GM12864 (cell line): ENCODE measurements around the gene THSD4.

ENCODE experiments used
- DNase-seq: peaks from one replicate; pipeline ENCODE4 v3.0.0-alpha.2; 2011; ENCODE audit warnings: low read depth
- H3K4me3 ChIP-seq: 2 replicates; pipeline ENCODE4 v1.5.1; 2011; ENCODE audit warnings: mild to moderate bottlenecking, low read depth, low read length, control low read depth
- TF ChIP-seq, protein P1 (sequence below): IDR thresholded peaks from 2 replicates; pipeline ENCODE4 v1.5.1; 2011; ENCODE audit warnings: low read depth, mild to moderate bottlenecking, moderate library complexity, low read length, control low read depth, inconsistent platforms; ENCODE audit errors: missing control alignments

Gene THSD4

DNA sequence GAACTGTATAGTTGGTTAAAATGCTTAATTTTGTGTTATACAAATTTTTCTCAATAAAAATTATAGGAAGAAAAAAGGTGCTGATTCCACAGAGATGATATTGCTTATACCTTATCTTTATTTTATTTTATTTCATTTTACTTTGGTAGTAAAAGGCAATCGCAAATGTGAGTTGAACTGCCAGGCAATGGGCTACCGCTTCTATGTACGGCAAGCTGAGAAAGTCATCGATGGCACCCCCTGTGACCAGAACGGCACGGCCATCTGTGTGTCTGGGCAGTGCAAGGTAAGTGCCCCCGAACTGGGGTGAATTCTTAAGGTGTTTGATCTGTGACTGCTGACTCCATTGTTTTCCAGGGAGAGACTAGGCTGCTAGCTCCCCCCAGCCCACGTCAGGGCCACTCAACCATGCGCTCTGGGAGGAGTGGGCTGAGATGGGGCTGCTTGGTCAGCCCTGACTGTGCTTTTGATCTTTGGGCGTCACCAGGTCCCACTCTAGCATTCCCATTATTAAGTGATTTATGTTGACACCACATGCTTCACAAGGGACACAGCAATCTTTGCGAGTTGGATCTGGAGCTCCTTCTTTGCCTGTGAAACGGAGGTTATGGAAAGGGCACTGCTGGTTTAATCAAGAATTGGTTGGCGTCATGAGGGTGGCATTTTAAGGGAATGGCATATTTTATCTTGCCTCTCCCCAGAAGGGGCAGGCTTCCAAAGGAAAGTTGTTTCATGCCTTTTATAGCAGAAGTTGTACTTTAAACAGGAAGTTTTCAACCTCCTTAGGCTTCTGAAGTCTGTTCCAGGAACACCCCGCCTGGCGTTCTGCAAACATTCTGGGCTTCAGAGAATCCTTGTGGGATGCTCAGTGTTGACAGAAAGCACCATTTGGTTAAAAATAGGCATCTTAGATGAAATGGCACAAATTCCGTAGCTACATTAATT, 296.5 kb downstream of the THSD4 start:
- no peak overlapping the region for H3K4me3 ChIP-seq
- TF ChIP-seq, protein P1, sequence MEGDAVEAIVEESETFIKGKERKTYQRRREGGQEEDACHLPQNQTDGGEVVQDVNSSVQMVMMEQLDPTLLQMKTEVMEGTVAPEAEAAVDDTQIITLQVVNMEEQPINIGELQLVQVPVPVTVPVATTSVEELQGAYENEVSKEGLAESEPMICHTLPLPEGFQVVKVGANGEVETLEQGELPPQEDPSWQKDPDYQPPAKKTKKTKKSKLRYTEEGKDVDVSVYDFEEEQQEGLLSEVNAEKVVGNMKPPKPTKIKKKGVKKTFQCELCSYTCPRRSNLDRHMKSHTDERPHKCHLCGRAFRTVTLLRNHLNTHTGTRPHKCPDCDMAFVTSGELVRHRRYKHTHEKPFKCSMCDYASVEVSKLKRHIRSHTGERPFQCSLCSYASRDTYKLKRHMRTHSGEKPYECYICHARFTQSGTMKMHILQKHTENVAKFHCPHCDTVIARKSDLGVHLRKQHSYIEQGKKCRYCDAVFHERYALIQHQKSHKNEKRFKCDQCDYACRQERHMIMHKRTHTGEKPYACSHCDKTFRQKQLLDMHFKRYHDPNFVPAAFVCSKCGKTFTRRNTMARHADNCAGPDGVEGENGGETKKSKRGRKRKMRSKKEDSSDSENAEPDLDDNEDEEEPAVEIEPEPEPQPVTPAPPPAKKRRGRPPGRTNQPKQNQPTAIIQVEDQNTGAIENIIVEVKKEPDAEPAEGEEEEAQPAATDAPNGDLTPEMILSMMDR = no peak
- no peak for DNase-seq

DNA sequence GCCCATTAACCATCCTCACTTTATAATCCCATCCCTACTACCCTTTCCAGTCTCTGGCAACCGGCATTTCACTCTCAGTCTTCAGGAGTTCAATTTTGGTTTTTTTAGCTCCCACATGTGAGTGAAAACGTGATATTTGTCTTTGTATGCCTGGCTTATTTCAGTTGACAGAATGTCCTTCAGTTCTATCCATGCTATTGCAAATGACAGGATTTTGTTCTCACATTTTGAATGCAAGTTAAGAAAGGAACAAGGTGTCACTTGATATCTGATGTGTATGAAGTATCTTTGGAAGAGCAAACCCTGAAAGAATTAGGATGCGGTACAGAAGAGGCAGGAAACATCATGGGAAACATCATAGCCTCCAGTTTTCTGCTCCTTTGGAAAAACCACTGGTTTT, 298.1 kb downstream of the THSD4 start:
- H3K4me3 ChIP-seq = no peak overlapping the region
- TF ChIP-seq, protein P1 = no peak
- DNase-seq = no peak

DNA sequence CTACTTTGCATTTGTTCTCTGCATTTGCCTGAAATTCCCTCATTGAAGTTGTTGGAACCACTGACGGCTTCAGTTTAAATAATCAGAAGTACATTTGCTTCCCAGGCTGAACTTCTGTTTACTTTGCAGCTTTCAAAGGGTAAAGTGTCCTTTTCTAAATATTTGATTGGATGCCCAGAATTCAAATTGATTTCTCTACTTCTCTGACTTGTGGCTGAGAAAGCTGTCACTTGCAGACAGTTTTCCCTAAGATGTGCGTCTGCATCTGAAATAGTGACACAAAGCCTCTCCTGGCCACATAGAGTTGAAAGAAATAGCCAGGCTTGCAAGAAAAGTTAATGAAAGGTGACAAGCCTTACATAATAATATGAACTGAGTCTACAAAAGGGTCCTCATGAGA, 299.6 kb downstream of the THSD4 start:
- TF ChIP-seq, protein P1 = no peak
- no peak overlapping the region for H3K4me3 ChIP-seq
- no peak for DNase-seq

DNA sequence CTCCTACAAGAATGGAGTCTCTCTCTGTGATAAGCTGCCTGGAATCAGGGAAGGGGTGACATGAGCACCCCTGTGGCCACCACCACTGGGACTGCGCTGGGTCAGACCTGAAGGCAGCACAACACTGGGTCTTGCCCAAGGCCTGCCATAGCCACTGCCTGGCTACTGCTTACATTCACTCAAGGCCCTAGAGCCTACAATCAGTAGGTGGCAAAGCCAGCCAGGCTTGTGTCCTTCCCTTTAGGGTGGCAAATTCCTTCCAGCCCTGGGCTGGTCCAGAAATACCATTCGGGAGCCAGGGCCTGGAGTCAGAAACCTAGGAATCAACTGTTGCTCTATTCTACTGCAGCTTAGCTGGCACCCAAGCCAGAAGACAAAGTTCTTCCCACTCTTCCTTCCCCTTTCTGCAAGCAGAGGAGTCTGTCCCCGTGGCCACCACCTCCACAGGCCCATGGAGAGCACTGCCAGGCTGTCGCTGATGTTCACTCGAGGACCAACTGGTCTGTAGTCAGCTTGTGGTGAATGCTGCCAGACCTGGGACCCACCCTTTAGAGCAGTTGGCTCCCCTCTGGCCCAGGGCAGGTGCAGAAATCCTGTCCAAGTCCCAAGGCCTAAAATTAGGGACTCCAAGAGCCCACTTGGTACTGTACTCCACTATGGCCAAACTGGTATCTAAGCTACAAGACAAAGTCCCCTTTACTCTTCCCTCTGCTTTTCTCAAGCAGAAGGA, 307.4 kb downstream of the THSD4 start:
- TF ChIP-seq, protein P1 = no peak
- no peak for DNase-seq
- H3K4me3 ChIP-seq = no peak overlapping the region

DNA sequence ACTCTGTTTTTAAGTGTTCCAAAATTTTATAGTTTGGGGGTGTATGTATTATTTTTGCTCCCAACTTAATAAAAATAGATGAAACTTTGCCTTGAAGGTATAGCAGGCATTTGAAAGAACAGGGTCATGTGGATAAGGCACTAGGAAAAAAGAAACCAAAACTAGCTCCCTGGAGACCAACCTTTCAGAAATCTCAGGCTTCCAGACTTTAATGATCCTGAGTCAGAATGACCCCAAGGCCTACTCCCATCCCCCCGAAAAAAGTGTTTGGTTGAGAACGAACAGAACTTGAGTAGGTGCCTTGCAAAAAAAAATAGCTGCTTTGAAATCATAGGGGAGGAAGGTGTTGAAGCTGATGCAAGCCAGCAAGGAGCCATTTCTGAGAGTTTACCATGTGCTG, 309.5 kb downstream of the THSD4 start:
- no peak overlapping the region for H3K4me3 ChIP-seq
- DNase-seq = no peak
- TF ChIP-seq, protein P1 = no peak

DNA sequence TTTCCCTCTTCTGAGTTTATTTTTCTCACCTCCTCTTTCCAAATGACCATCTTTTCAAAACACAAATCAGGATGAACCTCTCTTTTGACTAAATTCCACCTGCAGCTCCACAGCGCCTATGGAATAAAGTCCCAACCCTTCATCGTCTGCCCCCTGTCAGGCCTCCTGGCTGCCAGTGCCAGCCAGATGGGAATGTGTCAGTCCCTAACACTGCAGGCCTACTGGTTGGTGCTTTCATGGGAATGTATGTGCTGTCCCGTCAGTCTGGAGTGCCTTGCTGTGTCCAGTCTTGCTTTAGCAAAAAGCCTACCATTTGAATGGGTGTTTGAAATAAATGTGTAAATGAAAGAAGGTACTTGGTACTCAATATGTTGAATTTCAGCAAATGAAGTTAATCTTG, 310.1 kb downstream of the THSD4 start:
- no peak overlapping the region for H3K4me3 ChIP-seq
- no peak for DNase-seq
- TF ChIP-seq, protein P1 = no peak
